NCI-H82 (cell line): ENCODE measurements around the gene GPRC5A.
A peak's percentile ranks its signal among the peaks of the same experiment; 100 is the strongest.

Experiments
- DNase-seq: peaks from one replicate; lab custom pipeline; 2025; lab: John Stamatoyannopoulos, UW

GPRC5A gene

GRCh38 chr12:12885096-12885792, 6.1 kb upstream of the GPRC5A start:
- DNase-seq: no peak

- DNase-seq: no peak
Observed at GRCh38 chr12:12887471-12887870, 3.9 kb upstream of the GPRC5A start.

GRCh38 chr12:12889701-12890100, 1.7 kb upstream of the GPRC5A start:
- DNase-seq: no peak

GRCh38 chr12:12890543-12891079, 751 bp upstream of the GPRC5A start:
- peak; percentile 77 for DNase-seq

GRCh38 chr12:12891881-12892355, 556 bp downstream of the GPRC5A start:
- DNase-seq: no peak

GRCh38 chr12:12892681-12893141, 1.3 kb downstream of the GPRC5A start:
- DNase-seq: no peak

- DNase-seq: no peak
Observed at GRCh38 chr12:12893438-12893837, 2.1 kb downstream of the GPRC5A start.

GRCh38 chr12:12896260-12896659, 4.9 kb downstream of the GPRC5A start:
- DNase-seq: no peak

GRCh38 chr12:12897302-12897701, 5.9 kb downstream of the GPRC5A start:
- no peak for DNase-seq

- DNase-seq: no peak
Observed at GRCh38 chr12:12898136-12898717, 6.9 kb downstream of the GPRC5A start.

- no peak for DNase-seq
Observed at GRCh38 chr12:12898911-12899511, 7.6 kb downstream of the GPRC5A start.

GRCh38 chr12:12899530-12900380, 8.4 kb downstream of the GPRC5A start:
- DNase-seq: no peak

- DNase-seq: no peak
Observed at GRCh38 chr12:12900786-12901157, 9.4 kb downstream of the GPRC5A start.

- DNase-seq: peak; percentile 81
Observed at GRCh38 chr12:12901158-12901791, 9.9 kb downstream of the GPRC5A start.

GRCh38 chr12:12902036-12902435, 10.7 kb downstream of the GPRC5A start:
- no peak for DNase-seq

- no peak for DNase-seq
Observed at GRCh38 chr12:12903642-12904609, 12.6 kb downstream of the GPRC5A start.

GRCh38 chr12:12907552-12907951, 16.2 kb downstream of the GPRC5A start:
- no peak for DNase-seq

- no peak for DNase-seq
Observed at GRCh38 chr12:12908252-12908651, 16.9 kb downstream of the GPRC5A start.

- no peak for DNase-seq
Observed at GRCh38 chr12:12908711-12909110, 17.3 kb downstream of the GPRC5A start.

- no peak for DNase-seq
Observed at GRCh38 chr12:12909228-12909994, 18.0 kb downstream of the GPRC5A start.
